Stimulated activated CD4-positive, alpha-beta T cell treated with anti-CD3 and anti-CD28 coated beads, Interleukin-15, amount 100 ng/mL, for 24 hours (primary cell): ENCODE measurements around the gene OR1L8.
"Not testable (repeated sequence)": the region's sequence is repeated elsewhere in the genome, so short reads cannot be mapped to it uniquely, and the experiment has no call there.

Experiments
- DNase-seq: peaks from one replicate; pipeline ENCODE4 v3.0.0-alpha.2; 2020

The OR1L8 gene

GRCh38 chr9:122583284-122583683, at the start of gene OR1L8:
OR1L8 (minus strand) TSS chr9:122583384; CDS start chr9:122568477, 14,907 bp downstream.
- DNase-seq = not testable (repeated sequence)

DNA sequence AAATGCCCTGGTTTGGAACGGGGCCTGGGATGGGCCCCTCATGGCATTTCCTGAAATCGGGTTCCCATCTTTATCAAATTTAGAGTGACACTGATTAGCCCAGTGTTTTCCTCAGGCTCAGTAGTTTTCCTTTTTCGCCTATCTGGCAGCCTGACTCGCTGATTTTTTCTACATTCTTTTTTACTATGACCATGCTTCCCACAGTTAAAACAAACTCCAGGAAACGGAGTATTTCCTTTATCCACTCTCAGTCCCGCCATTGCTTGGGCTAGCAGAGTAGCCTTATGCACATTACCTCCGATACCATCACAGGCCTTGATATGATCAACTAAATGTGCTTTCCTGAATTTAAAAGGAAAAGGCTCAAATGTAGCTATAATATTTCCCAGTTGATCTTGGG, 36.8 kb upstream of the OR1L8 start:
- no peak for DNase-seq

DNA sequence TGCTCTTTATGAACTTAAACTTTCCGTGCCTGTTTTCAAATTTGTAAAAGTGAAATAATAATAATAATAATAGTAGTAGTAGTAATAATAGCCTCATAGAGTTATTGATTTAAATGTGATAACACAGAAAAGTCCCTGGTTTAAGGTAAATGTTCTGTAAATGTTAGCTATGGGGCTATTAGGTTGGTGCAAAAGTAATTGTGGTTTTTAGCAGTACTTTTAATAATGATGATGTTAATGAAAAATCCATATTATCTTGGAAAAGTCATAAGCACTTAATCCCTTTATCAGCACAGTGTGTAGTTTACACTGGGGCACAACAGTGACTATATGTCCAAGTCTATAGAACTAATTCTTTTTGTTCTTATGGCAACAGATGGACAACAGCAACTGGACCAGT, 31.2 kb upstream of the OR1L8 start, which contains the start of gene OR1Q1:
Gene OR1Q1, plus strand, starts transcription at position 377 of the 400 bp plus-strand sequence. Its CDS starts 0 bp downstream, at position 377.
- no peak for DNase-seq

DNA sequence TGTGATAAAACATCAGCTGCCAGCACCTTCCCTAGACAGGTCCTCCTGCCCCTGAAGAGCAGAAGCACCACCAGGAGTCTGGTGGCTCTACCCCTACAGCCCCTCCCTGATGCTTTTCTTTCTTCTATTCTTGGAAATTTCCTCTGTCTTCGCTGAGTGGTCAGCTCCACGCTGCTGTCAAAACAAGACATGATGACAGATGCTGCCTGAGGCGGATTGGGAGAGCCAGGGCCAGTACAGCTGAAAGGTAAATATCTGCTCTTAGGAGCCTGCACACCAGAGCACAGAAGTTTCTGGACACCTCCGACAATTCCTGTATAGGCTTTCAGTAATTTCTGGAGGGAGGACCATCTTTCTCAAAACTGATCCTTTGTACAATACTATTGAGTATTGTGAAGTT, 26.6 kb upstream of the OR1L8 start:
- DNase-seq = no peak

DNA sequence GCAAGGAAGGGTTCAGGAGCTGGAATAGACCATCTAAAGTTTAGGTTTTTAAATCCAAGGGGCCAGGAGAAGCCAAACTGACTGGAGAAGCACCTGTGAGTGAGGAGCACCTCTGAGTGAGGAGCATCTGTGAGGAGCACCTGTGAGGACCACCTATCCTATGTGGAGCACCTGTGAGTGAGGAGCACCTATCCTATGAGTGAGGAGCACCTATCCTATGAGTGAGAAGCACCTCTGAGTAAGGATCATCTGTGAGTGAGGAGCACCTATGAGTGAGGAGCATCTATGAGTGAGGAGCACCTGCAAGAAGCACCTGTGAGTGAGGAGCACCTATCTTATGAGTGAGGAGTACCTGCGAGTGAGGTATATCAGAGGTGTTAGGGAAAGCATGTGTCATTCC, 23.4 kb upstream of the OR1L8 start:
- DNase-seq = no peak

GRCh38 chr9:122605691-122606090, 22.5 kb upstream of the OR1L8 start:
- DNase-seq = no peak

GRCh38 chr9:122580360-122580759, 2.8 kb downstream of the OR1L8 start:
- DNase-seq = no peak

GRCh38 chr9:122579874-122580273, 3.3 kb downstream of the OR1L8 start:
- no peak for DNase-seq

- peak; percentile 1 for DNase-seq
Observed at GRCh38 chr9:122572456-122572855, 10.7 kb downstream of the OR1L8 start.

- DNase-seq = no peak
Observed at GRCh38 chr9:122567901-122568300, 15.3 kb downstream of the OR1L8 start.

- peak; percentile 2 for DNase-seq
Observed at GRCh38 chr9:122562134-122562760, 20.9 kb downstream of the OR1L8 start.

DNA sequence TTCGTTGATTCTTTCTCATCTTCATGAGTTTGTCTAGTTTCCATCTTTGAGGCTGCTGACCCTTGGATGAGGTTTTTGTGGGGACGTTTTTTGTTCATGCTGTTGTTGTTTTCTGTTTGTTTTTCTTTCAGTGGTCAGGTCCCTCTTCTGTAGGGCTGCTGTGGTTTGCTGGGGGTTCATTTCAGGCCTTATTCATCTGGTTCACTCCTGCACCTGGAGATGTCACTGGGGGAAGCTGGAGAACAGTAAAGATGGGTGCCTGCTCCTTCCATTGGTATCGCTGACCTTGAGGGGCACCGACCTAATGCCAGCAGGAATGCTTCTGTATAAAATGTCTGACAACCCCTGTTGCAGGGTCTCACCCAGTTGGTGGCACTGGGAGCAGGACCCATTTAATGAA, 21.7 kb downstream of the OR1L8 start:
- no peak for DNase-seq

DNA sequence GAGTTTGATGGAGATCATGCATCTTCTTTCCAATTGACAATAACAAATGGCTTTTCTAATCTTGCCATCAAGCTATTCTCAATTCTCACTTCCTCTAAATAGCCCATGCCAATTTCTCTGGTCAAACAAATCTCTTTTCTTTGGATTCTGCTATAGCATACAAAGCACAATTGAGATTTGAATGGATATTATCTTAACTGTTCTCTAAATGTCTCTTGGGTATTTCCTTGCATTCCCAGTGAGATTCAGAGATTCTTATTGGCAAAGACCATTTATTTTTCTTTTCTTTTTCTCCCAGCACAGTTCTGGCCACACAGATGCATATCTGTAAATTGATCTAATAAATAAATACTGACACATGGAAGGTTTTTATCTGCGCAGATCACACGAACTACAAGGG, 30.4 kb downstream of the OR1L8 start, which contains the start of gene OR1N2:
Gene OR1N2, plus strand, starts transcription at position 301 of the 400 bp plus-strand sequence. CDS start 100 bp downstream, outside the sequence.
- DNase-seq = no peak

DNA sequence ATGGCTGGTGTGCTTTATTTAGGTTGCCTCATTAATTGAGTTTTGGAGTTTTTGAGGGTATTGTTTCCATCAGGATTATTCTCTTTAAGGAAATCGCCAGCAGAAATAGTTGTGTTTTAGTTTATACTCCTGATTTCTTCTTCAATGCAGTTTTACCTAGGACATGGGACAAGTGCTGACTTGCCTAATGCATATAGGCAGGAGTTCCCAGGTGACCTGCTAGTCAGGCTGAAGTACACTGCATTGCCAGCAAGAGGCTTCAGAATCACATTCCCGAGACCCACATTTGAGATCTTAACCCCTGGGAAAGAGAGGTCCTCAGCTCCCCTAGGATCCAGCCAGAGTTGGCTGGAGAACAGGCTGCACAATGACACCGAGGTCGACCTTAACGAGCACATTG, 31.8 kb downstream of the OR1L8 start:
- no peak for DNase-seq

DNA sequence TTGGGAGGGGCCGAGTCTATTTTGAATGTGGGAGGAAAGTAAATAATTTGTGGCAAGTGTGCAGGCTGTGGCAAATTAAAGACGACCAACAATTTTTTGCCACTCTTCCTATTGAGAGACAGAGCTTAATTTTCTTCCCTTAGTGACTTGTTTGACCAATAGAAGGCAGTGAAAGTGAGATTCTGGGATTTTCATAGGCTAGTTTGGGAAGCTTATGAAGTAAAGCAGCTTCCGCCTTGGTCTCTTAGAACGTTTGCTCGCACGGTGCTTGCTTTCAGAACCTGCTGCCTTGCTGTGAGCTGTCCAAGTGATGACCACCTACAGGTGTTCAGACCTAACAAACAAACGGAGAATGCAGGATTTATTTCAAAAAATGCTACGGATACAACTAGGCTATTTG, 37.0 kb downstream of the OR1L8 start:
- DNase-seq = no peak

DNA sequence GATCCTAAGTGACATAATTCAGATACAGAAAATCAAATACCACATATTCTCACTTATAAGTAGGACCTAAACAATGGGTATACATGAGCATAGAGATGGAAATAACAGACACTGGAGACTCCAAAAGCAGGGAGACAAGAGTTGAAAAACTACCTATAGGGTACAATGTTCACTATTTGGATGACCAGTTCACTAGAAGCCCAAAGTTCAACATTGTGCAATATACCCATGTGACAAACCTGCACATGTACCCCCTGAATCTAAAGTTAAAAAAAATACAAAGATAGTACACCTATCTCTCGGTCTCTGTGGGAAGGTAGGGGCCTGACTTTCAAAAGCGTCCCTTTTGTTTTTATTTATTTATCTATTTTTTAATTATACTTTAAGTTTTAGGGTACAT, 44.4 kb downstream of the OR1L8 start:
- no peak for DNase-seq

GRCh38 chr9:122537066-122537465, 46.1 kb downstream of the OR1L8 start:
- DNase-seq = not testable (repeated sequence)

GRCh38 chr9:122536134-122536533, 47.0 kb downstream of the OR1L8 start:
- DNase-seq = no peak

GRCh38 chr9:122531157-122531556, 52.0 kb downstream of the OR1L8 start:
- DNase-seq = not testable (repeated sequence)

- no peak for DNase-seq
Observed at GRCh38 chr9:122527193-122527592, 56.0 kb downstream of the OR1L8 start, which contains the start of gene OR1N1. OR1N1 (minus strand) TSS chr9:122527293; CDS start chr9:122527293, 0 bp downstream.

GRCh38 chr9:122526602-122527001, 56.6 kb downstream of the OR1L8 start:
- DNase-seq = peak; percentile 27

GRCh38 chr9:122519376-122519775, 63.8 kb downstream of the OR1L8 start:
- DNase-seq = no peak

GRCh38 chr9:122518841-122519240, 64.3 kb downstream of the OR1L8 start, which contains the start of gene OR1J4:
OR1J4 (plus strand) TSS chr9:122519141; CDS start chr9:122519141, 0 bp downstream.
- no peak for DNase-seq

DNA sequence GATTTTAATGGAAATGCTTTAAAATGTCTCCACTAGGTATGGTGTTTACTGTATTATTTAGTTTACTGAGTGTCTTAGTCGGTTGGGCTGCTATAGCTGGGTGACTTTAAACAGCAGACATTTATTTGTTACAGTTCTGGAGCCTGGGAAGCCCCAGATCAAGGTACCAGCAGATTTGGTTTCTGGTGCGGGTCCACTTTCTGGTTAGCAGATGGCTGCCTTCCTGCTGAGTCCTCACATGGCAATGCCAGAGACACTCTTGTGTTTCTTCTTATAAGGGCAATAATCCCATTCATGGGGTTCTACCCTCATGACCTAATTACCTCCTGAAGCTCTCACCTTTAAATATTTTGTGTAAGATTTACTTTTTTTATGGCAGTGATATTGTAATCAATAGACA, 65.0 kb downstream of the OR1L8 start:
- no peak for DNase-seq
